GM19397 (cell line): ENCODE data around the gene TMOD3.
"Not testable (repeated sequence)": the region's sequence is repeated elsewhere in the genome, so short reads cannot be mapped to it uniquely, and the experiment has no call there.

ENCODE experiments used
- ATAC-seq: cut with Tn5 transposase; IDR thresholded peaks from one replicate; pipeline ENCODE4 v1.9.1; 2021; ENCODE audit warnings: mild to moderate bottlenecking, moderate library complexity; ENCODE audit not compliant: unreplicated experiment

TMOD3 gene

GRCh38 chr15:51863131-51863530 is 33.7 kb downstream of the TMOD3 start:
- ATAC-seq = no peak

GRCh38 chr15:51864408-51865056 is 35.1 kb downstream of the TMOD3 start:
- ATAC-seq = no peak

GRCh38 chr15:51865317-51865716 is 35.9 kb downstream of the TMOD3 start:
- ATAC-seq = no peak

DNA sequence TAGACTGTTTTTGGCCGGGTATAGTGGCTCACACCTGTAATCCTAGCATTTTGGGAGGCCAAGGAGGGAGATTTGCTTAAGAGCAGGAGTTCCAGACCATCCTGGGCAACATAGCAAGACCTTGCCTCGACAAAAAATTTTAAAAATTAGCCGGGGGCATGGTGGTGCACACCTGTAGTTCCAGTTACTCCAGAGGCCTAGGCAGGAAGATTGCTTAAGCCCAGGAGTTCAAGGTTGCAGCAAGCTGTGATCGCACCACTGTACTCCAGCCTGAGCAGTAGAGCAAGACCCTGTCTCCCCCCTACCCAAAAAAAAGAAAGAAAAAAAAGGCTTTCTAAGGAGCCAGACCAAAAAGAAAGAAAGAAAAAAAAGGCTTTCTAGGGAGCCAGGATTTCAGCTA is 36.7 kb downstream of the TMOD3 start:
- ATAC-seq = no peak

- no peak for ATAC-seq
Observed at GRCh38 chr15:51866751-51867150, 37.3 kb downstream of the TMOD3 start.

DNA sequence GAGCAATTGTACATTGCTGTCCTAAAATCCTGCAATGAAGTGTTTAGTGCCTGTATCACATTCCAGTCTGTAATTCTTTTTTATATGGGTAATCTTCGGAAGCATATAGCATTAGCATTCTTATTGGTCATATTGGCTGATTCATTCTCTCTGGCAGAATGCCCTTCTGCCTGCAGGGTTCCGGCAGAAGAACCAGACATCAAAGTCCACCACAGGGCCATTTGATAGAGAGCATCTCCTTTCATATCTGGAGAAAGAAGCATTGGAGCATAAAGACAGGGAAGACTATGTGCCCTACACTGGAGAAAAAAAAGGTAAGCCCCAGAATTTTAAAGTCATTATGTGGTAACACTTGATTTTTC is 39.6 kb downstream of the TMOD3 start:
- no peak for ATAC-seq

DNA sequence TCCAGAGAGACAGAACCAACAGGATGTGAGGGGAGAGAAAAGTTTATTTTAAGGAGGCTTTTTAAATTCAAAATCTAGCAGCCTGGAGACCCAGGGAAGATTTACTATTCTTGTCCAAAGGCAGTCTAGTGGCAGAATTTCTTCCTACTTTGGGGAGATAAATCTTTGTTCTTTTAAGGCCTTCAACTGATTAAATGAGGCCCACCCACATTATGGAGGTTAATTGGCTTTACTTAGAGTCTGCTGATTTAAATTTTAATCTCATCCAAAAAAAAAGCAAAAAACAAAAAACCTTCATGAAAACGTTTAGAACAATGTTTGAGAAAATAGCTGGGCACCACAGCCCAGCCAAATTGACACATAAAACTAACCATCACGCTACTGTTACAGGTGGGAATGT is 41.3 kb downstream of the TMOD3 start:
- no peak for ATAC-seq

- ATAC-seq = no peak
Observed at GRCh38 chr15:51874751-51875644, 45.5 kb downstream of the TMOD3 start.

GRCh38 chr15:51876169-51876568 is 46.7 kb downstream of the TMOD3 start:
- no peak for ATAC-seq

DNA sequence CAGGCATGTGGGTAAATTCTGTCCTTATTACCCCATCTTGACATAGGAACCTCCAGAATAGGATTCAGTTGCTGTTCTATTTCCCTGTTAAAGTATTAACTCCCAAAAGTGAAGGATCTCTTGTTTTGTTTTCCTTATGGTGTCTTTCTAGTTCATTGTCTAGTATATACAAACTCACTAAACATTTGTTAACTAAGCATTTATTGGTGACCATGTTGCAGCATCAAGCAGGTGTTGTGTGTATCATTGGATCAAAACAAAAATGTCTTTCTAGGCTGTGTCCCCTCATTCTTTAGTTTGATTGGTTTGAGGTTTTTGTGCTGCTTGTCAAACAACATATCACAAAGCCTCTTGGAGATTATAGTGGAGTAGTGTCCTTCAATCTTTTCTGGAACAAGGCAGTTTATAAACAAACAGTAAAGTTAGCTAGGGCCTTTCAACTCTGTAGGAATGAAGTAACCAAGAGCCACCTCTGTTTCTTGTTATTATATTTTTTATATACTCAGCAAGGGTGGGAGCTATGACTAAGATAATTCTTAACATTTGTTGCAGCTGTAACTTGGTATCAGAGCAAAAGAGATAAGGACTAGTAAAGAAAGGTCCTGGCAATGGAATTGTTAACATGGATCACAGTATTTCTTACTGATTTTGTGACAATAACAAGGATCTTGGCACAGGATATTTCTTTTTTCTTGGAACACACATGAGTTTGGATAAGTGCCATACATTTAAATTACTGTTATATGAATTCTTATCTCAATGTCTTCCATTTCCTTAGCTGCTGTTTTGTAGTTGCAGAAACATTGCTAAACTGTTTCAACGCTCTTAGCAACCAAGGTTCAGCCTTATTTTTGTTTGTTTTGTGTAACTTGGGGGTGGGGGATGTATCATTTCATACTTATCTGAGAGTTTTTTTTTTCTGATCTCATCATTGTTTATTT is 49.3 kb downstream of the TMOD3 start:
- ATAC-seq = no peak

DNA sequence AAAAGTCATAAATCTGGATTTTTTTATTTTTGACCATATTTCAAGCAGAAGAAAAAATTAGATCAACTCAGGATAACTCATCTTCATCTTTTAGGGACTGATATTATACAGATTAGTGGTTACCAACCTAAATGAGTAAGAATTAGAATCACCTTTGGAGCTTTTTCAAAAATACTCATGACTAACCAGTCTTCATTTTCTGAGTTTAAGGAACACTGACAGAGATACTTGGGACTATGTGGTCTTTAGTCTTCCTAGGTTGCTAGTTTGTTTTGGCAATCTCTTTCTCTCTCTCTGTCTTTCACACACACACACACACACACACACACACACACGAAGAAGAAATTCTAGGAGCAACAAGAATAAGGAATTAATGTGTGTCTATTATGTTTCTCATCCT is 50.1 kb downstream of the TMOD3 start:
- no peak for ATAC-seq

DNA sequence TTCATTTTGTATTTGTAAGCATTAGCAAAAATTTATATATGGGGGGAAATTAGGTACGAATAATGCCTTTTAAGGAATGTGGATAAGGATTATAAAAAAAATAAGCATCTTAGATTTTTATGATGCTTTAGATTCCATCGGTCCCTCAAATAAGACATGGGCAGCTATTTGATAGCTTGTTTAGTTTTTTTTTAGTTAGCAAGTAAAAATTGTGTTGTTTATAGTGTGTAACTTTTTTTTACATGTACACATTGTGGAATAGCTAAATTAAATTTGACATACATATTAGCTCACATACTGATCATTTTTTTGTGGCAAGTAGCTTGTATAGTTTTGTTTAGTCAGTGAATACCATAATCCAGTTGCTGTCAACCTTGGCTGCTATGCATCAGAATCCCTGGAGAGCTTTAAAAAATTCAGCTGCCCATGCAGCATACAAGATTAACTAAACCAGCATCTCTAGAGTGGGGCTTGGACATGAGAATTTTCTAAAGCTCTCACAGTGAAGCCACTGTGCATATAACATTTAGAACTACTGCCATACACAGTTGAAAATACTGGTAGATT is 53.9 kb downstream of the TMOD3 start:
- ATAC-seq = no peak

DNA sequence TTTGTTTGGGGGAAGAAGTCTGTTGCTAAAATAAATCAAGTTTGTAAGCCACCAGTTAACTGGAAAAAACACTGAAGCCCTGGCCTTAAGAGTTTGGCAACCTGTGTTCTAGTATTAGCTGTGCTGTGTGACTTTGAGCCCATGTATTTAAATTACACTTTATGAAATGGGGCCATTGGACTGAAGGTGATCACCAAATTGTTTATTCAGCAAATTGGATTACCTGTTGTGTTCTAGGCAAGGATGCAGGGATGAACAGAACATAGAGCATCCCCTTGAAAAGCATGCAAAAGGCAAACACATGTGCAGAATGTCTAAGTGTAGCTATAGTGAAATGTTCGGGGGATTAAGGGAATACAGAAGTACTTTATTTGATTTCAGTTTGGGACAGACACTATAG is 54.6 kb downstream of the TMOD3 start:
- no peak for ATAC-seq

- no peak for ATAC-seq
Observed at GRCh38 chr15:51884517-51885236, 55.2 kb downstream of the TMOD3 start.

DNA sequence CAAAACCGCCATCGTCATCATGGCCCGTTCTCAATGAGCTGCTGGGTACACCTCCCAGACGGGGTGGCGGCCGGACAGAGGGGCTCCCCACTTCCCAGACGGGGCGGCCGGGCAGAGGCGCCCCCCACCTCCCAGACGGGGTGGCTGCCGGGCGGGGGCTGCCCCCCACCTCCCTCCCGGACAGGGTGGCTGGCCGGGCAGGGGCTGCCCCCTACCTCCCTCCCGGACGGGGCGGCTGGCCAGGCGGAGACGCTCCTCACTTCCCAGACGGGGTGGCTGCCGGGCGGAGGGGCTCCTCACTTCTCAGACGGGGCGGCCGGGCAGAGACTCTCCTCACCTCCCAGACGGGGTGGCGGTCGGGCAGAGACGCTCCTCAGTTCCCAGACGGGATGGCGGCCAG is 56.3 kb downstream of the TMOD3 start:
- not testable (repeated sequence) for ATAC-seq

DNA sequence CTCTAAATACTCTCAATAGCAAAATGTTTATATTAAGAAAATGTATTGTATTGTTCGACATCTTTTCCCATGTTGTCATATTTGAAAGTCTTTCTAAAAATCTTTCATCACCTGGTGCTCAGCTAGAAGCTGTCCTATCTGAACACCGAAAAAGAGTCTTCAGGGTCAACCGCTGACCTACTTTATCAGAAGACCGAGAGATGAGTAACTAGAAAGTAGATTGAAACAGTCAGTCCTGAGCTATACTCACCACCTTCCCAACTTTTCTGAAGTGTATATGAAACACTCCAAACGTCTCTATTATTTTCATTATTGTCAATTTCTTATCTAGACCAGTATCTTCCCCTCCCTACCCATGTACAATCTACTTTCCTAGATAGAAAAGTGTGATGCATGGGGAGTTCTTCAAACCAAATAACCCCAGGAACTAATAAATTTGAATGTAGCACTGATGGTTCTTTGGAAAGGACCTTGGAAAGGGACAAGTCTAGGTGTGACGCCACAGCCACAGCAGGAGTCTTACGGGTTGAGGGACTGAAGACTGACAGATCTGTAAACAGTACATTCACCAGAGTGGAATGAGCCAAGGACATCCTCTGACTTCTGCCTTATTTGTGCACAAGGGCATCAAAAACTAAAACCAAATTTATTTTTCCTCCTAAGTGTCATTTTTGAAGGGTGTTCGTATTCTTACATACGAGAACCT is 58.6 kb downstream of the TMOD3 start:
- ATAC-seq = no peak

DNA sequence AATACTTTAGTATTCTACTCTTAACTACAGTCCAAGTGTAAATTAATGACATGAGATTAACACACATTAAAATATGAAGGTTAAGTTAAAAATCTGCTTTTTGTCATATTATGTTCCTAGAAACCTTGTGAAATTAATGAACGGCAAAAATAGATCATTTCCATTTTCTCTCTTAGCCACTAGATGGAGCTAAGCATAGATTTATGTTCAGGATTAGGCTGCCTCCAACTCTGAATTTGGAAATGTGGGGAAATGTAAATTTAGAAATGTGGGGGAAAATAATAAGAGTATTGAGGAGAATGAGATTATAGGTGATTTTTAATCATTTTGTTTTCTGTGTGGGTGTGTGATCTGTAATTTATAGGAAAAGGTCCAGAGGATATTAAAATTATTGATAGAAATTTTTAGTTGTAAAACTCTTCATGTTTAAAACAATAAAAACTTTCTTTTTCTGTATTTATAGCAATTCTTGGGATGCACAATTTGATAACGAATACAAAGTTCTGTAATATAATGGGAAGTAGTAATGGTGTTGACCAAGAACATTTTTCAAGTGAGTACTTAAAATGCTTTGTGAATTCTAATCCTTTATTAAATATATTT is 59.2 kb downstream of the TMOD3 start:
- no peak for ATAC-seq

DNA sequence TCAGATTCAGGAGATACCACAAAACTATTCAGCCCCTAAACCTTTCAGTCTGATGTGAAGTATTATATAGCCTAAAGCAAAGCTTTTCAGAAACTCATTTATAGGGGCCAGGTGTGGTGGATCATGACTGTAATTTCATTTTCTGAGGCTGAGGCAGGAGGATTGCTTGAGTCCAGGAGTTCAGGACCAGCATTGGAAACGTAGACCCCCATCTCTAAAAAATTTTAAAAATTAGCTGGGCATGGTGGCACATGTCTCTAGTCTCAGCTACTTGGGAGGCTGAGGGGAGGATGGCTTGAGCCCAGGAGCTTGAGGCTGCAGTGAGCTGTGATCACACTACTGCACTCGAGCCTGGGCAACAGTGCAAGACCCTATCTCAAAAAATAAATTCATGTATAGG is 60.0 kb downstream of the TMOD3 start:
- no peak for ATAC-seq

DNA sequence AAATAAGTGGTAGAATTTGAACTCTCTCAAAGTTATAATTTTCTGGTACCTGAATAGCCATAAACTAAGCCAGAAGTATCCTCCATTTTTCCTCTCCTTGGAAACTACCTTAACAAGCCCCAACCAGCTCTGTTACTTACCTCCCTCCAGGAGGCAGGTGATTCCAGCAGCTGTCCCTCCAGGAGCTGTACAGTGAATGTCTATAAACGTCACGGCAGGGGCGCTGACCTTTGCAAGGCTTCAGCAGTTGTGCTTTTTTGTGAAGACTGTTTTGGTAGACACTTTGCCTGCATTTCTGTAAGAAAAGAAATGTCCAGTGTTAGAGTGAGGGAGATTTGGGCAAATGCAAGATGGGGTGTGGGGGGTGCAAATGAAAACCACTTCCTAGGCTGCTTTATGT is 75.0 kb downstream of the TMOD3 start:
- no peak for ATAC-seq
